Hepatocyte (in vitro differentiated cells): ENCODE measurements around the gene CDK16. TPM values are rescaled to one million over a fixed set of nuclear protein-coding genes. Genes with fewer than 3 reads are reported as not detected.

Experiments
- DNase-seq: peaks from one replicate; pipeline ENCODE4 v3.0.0-alpha.2; 2016; ENCODE audit warnings: low spot score
- H2AFZ ChIP-seq: fragments of 200-600 bp; sonication (generic); 2 replicates; pipeline ENCODE4 v1.6.0; 2016; ENCODE audit warnings: antibody characterized with exemption, mild to moderate bottlenecking
- H3K27ac ChIP-seq: fragments of 200-600 bp; sonication (generic); 2 replicates; pipeline ENCODE4 v1.5.1; 2016; ENCODE audit warnings: mild to moderate bottlenecking
- H3K27me3 ChIP-seq: fragments of 200-600 bp; sonication (generic); 2 replicates; pipeline ENCODE4 v1.6.1; 2016
- H3K36me3 ChIP-seq: fragments of 200-600 bp; sonication (generic); replicated peaks from 2 replicates; pipeline ENCODE4 v1.5.1; 2016; ENCODE audit warnings: low read depth; ENCODE audit not compliant: insufficient read depth
- H3K4me1 ChIP-seq: fragments of 200-600 bp; sonication (generic); 2 replicates; pipeline ENCODE4 v1.5.1; 2016; ENCODE audit warnings: mild to moderate bottlenecking, moderate library complexity; ENCODE audit not compliant: insufficient read depth
- H3K4me2 ChIP-seq: fragments of 200-600 bp; sonication (generic); 2 replicates; pipeline ENCODE4 v1.6.0; 2016
- H3K4me3 ChIP-seq: fragments of 200-600 bp; sonication (generic); 2 replicates; pipeline ENCODE4 v1.5.1; 2016; ENCODE audit warnings: mild to moderate bottlenecking
- H3K79me2 ChIP-seq: fragments of 200-600 bp; sonication (generic); 2 replicates; pipeline ENCODE4 v1.6.0; 2017; ENCODE audit warnings: mild to moderate bottlenecking
- H3K9me2 ChIP-seq: fragments of 200-600 bp; sonication (generic); replicated peaks from 2 replicates; pipeline ENCODE4 v1.6.0; 2017; ENCODE audit warnings: mild to moderate bottlenecking; ENCODE audit not compliant: insufficient read depth
- H3K9me3 ChIP-seq: fragments of 200-600 bp; sonication (generic); 2 replicates; pipeline ENCODE4 v1.5.1; 2016; ENCODE audit warnings: low read depth, mild to moderate bottlenecking
- H4K20me1 ChIP-seq: fragments of 200-600 bp; sonication (generic); 2 replicates; pipeline ENCODE4 v1.6.0; 2016; ENCODE audit warnings: mild to moderate bottlenecking; ENCODE audit not compliant: insufficient read depth, poor library complexity, severe bottlenecking
- EZH2 ChIP-seq: fragments of 200-600 bp; sonication (generic); IDR thresholded peaks from 2 replicates; pipeline ENCODE4 v1.6.1; 2016; ENCODE audit warnings: antibody characterized with exemption, mild to moderate bottlenecking, borderline replicate concordance
- EZH2phosphoT487 ChIP-seq: fragments of 200-600 bp; sonication (generic); IDR thresholded peaks from one replicate; pipeline ENCODE4 v1.6.1; 2018; ENCODE audit warnings: antibody characterized with exemption, mild to moderate bottlenecking, low read depth, moderate library complexity; ENCODE audit not compliant: unreplicated experiment, severe bottlenecking
- WGBS: methylation state at CpG from one replicate; pipeline ENCODE4 v1.1.6; 2016; ENCODE audit warnings: low lambda C conversion rate; ENCODE audit errors: missing lambda C conversion rate; 5-methylcytosine and 5-hydroxymethylcytosine counted together
- polyA plus RNA-seq: library from polyadenylated mRNA; unstranded; fragments of >200 nt; fragmentation: Nextera tagmentation; extraction: Ambion mirVana; gene quantifications from 2 replicates; pipeline ENCODE4 v1.2.1, GENCODE V29; 2016
- total RNA-seq: library from RNA; depleted of rRNA; stranded (reverse); fragments of >200 nt; gene quantifications from 2 replicates; pipeline ENCODE4 v1.2.3, GENCODE V29; 2014
- TF ChIP-seq, protein P1 (sequence below): fragments of 200-600 bp; sonication (generic); IDR thresholded peaks from 2 replicates; pipeline ENCODE4 v1.5.1; 2016; ENCODE audit warnings: antibody characterized with exemption, mild to moderate bottlenecking; ENCODE audit not compliant: poor library complexity

Gene CDK16
- total and polyA plus RNA-seq, 2 experiments from 2014 or later = 130 to 190 TPM

DNA sequence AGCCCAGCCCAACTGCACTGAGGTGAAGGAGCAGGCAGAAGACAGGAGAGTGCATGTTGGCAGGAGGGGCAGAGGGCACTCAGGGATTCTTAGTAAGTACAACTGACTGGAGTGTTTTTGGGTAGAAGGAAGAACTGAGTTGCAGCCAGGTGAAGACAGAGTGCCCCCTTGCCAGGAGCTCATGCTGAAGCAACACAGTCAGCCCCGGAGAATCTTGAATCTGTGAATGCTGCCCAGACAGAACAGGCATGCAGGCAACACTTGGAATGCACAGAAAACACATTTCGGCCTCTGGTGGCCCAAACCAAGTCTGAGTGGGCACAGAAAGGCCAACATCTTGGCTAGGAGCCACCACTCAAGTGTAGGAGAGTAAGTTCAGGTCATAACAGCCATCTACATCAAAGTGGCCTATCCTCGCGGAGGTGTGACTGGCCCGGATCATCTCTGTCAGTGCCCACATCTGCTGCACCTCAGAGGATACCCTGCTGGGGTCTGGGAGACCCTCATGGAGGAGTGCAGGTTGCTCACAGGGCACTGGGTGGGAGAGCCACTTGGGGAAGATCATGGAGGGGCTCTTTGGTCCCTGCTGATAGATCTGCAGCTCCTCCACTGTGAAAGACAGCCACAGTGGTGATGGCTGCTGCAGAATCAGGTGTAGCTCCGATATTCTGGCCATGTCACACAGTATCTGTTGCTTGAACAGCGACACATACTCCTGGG is 54.7 kb downstream of the CDK16 start:
- H3K79me2 ChIP-seq = no peaks in the 10 kb centered on the region
- no peaks in the 10 kb centered on the region for H3K9me2 ChIP-seq
- H3K4me1 ChIP-seq = no peaks in the 10 kb centered on the region
- no peak for DNase-seq
- H3K27ac ChIP-seq = no peak overlapping the region
- H2AFZ ChIP-seq = no peak overlapping the region
- H3K4me3 ChIP-seq = no peak overlapping the region
- TF ChIP-seq, protein P1, sequence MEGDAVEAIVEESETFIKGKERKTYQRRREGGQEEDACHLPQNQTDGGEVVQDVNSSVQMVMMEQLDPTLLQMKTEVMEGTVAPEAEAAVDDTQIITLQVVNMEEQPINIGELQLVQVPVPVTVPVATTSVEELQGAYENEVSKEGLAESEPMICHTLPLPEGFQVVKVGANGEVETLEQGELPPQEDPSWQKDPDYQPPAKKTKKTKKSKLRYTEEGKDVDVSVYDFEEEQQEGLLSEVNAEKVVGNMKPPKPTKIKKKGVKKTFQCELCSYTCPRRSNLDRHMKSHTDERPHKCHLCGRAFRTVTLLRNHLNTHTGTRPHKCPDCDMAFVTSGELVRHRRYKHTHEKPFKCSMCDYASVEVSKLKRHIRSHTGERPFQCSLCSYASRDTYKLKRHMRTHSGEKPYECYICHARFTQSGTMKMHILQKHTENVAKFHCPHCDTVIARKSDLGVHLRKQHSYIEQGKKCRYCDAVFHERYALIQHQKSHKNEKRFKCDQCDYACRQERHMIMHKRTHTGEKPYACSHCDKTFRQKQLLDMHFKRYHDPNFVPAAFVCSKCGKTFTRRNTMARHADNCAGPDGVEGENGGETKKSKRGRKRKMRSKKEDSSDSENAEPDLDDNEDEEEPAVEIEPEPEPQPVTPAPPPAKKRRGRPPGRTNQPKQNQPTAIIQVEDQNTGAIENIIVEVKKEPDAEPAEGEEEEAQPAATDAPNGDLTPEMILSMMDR = no peak
- no peak for TF ChIP-seq EZH2phosphoT487
- no peak for TF ChIP-seq EZH2
- no peaks in the 10 kb centered on the region for H3K36me3 ChIP-seq
- no peak overlapping the region for H3K4me2 ChIP-seq
- H3K27me3 ChIP-seq = no peaks in the 10 kb centered on the region
- H3K9me3 ChIP-seq = no peaks in the 10 kb centered on the region
- WGBS = 77% methylated on average over 7 of the region's 7 CpGs
- no peaks in the 10 kb centered on the region for H4K20me1 ChIP-seq

DNA sequence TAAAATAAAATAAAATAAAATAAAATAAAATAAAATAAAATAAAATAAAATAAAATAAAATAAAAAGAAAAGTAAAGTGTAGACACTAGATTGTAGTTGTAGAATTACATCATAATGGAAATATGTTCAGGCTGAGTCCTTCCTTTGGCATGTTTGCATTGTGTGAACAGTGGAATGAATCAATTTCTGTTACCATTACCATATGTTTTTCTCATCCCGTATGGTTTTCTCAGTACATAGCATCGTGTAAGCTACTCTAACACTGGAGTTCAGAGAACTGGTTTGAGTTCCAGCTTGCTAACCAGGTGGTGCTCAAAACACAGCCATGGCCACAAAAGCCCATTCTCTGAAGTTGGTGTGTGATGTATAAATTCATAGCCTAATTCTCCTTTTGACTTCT is 60.2 kb downstream of the CDK16 start:
- H2AFZ ChIP-seq = no peak overlapping the region
- no peaks in the 10 kb centered on the region for H3K36me3 ChIP-seq
- TF ChIP-seq, protein P1 = no peak
- no peak for TF ChIP-seq EZH2
- TF ChIP-seq EZH2phosphoT487 = no peak
- no peak overlapping the region for H3K4me2 ChIP-seq
- no peaks in the 10 kb centered on the region for H4K20me1 ChIP-seq
- 78% methylated on average over 2 of the region's 2 CpGs for WGBS
- no peak overlapping the region for H3K4me3 ChIP-seq
- no peaks in the 10 kb centered on the region for H3K79me2 ChIP-seq
- no peak for DNase-seq
- H3K4me1 ChIP-seq = no peaks in the 10 kb centered on the region
- no peaks in the 10 kb centered on the region for H3K27me3 ChIP-seq
- no peak overlapping the region for H3K27ac ChIP-seq
- no peaks in the 10 kb centered on the region for H3K9me2 ChIP-seq
- H3K9me3 ChIP-seq = no peaks in the 10 kb centered on the region

Other genes with a start within 250 kb of the CDK16 start
- gene RGN, start 140.2 kb upstream of the CDK16 start, total RNA-seq = 105 and 108 TPM in 2 replicates
- 82.7 and 111 TPM in 2 replicates for gene RGN, start 140.2 kb upstream of the CDK16 start, polyA plus RNA-seq
- 64.3 and 65.4 TPM in 2 replicates for gene NDUFB11, start 74.0 kb upstream of the CDK16 start, total RNA-seq
- 146 and 168 TPM in 2 replicates for gene NDUFB11, start 74.0 kb upstream of the CDK16 start, polyA plus RNA-seq
- gene RBM10, start 73.5 kb upstream of the CDK16 start, total RNA-seq = 21.7 and 26.4 TPM in 2 replicates
- gene RBM10, start 73.5 kb upstream of the CDK16 start, polyA plus RNA-seq = 29.2 and 35.9 TPM in 2 replicates
- gene UBA1, start 24.9 kb upstream of the CDK16 start, total RNA-seq = 231 and 253 TPM in 2 replicates
- gene UBA1, start 24.9 kb upstream of the CDK16 start, polyA plus RNA-seq = 213 and 236 TPM in 2 replicates
- gene USP11, start 14.3 kb downstream of the CDK16 start, total RNA-seq = 75.3 and 89.2 TPM in 2 replicates
- gene USP11, start 14.3 kb downstream of the CDK16 start, polyA plus RNA-seq = 199 and 232 TPM in 2 replicates
- gene ZNF157, start 151.9 kb downstream of the CDK16 start, total RNA-seq = 0.08 and 0.33 TPM in 2 replicates
- gene ZNF157, start 151.9 kb downstream of the CDK16 start, polyA plus RNA-seq = not detected in 2 replicates